HG03064 (cell line): ENCODE data around the gene PLEKHD1.

Source experiments
- ATAC-seq: cut with Tn5 transposase; IDR thresholded peaks from one replicate; pipeline ENCODE4 v1.9.1; 2021; ENCODE audit warnings: low read depth; ENCODE audit not compliant: unreplicated experiment

PLEKHD1 gene

GRCh38 chr14:69505338-69506240 is 21.1 kb downstream of the PLEKHD1 start:
- ATAC-seq, result no peak

DNA sequence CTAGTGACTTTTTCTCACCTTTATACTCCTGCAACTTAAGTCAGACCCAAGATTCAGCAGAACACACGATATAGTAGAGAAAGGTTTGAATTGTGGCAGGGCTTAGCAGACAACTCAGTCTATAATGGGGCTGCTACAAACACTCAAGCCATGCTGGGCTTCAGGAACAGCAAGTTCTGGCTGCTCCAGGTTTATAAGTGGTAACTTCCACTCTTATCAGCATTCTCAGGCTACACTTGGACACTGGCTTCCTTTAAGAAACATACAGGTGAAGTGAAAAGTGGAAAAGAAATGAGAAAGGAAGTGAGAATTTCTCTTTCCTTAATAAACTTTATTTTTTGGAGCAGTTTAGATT is 21.7 kb downstream of the PLEKHD1 start:
- ATAC-seq, result no peak

DNA sequence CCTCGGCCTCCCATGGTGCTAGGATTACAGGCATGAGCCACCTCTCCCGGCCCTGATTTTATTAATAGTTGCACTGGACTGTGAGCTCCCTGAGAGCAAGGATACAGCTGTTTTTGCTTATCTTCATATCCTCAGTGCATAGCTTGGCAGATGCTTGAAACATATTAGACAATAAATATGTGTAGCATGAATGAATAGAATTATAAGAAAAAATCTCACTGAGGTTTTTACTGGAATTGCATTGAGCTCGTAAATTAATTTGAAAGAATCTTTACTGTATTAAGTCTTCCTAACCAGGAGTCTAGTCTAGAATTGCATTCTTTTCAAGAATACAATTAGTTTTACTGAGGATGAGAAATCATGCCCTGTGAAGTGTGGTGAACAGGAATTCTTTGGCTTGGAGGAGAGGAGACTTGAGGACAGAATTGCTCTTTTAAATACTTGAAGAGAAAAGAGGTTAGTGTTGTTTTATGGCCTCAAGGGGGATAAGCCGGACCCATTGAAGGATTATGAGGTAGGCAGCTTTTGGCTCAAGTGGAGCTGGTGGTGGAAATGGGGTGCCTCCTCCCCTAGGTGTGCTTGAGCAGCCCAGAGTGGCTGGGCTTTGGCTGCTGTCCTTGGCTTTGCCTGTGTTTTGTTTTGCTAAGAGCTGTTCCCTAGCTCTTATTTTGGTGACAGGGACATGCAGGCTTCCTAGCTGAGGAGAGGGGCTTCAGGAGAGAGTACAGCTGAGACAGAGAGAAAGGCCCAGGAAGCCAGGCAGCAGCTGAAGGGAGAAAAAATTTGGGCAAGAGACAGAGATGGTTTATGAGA is 34.0 kb downstream of the PLEKHD1 start:
- ATAC-seq, result no peak

DNA sequence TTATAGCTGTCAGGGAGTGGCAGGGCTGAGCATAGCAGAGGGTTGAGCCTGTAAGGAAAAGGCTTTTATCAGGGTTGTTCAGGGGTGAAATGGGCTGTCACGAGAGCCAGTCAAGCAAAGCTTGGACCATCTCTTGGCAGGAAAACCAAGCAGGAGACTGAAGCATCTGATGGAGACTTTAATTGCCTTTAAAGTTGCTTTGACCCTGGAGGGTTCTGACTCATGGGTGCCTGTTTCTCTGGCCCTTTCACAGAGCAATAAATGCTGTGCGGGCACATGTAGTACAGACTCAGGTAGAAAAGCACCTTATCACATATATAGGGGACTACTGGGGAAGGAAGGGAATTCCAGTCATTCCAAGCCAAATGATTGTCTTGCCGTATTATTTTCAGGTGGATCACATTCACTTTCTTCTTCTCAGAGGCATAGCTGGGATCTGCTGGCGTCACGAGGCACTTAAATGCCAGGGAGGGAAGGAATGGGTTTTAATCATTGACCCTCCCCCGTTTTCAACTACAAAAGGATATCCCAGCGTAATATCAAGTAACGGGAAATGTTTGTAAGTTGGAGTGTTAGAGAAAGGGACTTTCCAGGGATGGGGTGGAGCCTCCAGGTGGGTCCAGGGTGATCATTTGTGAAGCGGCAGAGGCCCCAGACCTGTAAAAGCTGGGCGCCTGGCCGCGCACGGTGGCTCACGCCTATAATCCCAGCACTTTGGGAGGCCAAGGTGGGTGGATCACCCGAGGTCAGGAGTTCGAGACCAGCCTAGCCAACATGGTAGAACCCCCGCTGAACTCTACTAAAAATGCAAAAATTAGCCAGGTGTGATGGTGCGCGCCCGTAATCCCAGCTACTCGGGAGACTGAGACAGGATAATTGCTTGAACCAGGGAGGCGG is 34.9 kb downstream of the PLEKHD1 start:
- ATAC-seq, result no peak

GRCh38 chr14:69522026-69522425 is 37.5 kb downstream of the PLEKHD1 start:
- no peak for ATAC-seq

- no peak for ATAC-seq
Observed at GRCh38 chr14:69525896-69526295, 41.4 kb downstream of the PLEKHD1 start.

DNA sequence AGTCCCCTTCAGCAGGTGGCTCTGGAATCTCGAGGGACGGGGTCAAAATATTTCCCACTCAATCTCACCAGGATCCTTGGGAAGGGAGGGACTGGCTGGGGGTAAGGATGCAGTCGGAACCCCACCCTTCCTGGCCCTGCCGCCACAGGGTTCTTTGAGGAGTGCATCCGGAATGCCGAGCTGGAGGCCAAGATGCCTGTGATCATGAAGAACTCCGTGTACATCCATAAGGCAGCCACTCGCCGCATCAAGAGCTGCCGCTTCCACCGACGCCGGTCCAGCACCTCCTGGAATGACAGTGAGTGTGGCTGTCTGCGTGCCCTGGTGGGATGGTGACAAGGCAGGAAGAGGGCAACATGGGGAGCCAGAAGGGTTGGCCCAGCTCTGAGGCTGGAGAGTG is 43.1 kb downstream of the PLEKHD1 start:
- ATAC-seq, result no peak

DNA sequence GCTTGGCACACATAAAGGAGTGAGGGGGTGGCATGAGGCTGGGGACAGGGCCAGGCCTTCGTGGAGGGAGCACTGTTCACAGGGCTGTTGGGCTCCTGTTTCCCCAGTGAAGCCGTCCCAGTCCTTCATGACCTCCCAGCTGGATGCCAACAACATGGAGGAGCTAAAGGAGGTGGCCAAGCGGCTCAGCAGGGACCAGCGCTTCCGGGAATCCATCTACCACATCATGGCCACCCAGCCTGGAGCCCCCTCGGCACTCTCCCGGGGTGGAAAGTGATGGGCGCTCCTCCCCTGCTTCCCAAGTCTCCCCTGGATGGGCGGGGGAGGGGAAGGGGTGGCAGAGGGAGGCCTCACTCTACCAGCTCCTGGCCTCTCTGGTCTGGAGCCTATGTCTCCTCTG is 43.6 kb downstream of the PLEKHD1 start:
- ATAC-seq, result no peak

- ATAC-seq, result no peak
Observed at GRCh38 chr14:69528930-69529329, 44.4 kb downstream of the PLEKHD1 start.

DNA sequence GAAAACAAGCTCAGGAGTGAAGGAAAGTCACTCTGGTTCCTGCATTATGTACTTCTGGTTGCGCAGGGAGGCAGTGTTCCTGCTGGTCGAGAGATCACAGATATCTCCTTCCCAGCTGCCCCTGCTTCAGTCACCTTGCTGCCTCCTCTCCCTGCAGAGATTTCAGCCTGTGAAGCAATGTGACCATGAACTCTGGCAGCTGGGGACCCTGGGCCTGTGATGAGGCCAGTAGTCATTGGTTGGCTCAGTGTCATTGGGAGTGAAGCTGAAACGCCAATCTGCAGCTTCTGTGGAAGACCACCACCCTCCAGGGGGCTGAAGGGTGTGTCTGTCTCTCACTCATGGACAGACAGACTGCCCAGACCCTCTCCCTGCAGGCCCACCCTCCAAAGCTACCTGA is 45.0 kb downstream of the PLEKHD1 start:
- ATAC-seq, result no peak

DNA sequence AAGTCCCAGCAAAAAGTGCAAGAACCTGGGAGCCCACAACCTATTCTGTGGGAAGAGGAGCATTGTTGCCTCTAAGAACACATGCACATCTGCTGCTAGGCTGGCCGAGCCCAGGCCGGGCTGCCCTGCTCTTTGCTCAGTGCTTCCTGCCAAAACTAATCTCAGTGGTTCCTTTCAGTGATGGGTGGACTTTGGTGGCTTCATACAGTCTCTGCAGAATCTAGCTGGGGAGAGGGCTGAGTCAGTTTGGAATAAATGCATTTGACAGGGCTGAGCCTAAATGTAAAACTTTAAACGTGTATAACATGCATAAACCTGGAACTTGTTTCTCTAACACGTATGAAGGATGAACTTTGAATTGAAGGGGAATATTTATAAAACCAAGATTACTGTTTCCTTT is 45.6 kb downstream of the PLEKHD1 start:
- no peak for ATAC-seq

DNA sequence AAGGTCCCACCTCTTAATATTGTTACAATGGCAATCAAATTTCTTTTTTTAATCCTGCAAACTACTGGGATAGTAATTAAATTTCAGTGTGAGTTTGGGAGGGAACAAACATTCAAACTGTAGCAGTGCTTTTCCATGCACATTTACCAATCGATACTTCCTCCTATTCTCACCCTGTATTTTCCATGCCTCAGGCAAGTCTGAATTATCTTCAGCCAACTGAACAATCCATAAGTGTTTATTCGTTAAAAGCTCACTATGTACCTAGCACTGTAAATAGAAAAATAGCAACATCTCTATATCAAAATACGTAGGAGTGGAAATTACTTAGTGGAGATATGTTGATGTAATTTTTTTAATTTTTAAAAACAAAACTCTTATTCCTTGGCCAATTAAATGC is 46.6 kb downstream of the PLEKHD1 start:
- ATAC-seq, result no peak

DNA sequence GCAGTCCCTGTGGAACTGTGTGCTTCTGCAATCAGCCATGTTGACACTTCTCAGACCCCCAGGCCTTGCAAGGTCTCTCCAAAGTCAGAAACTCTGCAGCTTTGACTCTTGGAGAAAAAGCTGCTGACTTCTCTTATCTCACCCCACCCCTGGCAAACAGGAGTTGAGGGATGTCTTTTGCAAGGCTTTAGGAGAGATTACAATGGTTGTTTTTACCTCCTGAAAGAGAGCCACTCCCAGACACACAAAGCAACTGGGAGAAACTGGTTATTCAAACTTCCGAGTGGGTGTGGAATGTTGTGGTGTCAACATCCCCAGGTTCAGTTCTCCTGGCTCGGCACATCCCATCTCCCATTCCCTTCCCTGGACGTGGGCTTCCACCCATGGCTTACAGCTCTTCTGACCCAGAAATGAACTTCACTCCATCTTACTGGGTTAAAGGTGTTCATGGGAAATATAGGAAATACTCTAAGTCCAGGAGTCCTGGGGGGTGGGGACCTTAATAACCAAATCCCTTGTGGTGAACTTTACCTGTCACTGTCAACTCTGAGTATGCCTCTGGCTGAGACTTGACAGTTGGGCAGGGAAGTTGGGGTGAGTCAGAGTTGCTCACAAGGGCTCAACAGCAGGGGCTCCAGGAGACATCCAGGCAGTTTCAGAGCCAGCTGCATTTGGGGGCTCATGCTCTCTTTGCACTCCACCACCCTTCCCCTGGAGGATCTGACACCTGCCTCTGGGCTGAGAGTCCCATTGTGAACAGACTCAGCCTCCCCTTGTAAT is 48.2 kb downstream of the PLEKHD1 start:
- no peak for ATAC-seq

- no peak for ATAC-seq
Observed at GRCh38 chr14:69535230-69535848, 50.8 kb downstream of the PLEKHD1 start.

DNA sequence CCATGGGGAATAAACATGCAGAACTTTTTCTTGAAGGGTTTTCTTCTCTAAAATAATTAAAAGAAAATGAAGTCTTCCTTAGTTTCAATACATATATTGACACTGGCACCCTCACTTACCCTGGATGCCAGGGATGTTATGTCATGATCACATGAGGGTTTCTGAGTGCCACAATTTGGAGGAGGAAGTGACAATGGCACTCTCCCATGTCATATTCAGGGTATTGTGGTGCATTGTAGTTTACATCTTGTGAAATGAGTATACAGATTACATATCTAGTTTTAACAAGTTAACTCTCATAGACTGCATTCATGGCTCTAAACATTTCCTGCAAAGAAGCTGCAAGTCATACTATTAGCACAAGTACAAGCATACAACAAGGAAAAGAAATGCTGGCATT is 52.4 kb downstream of the PLEKHD1 start:
- no peak for ATAC-seq

GRCh38 chr14:69537900-69538299 is 53.4 kb downstream of the PLEKHD1 start:
- ATAC-seq, result no peak

DNA sequence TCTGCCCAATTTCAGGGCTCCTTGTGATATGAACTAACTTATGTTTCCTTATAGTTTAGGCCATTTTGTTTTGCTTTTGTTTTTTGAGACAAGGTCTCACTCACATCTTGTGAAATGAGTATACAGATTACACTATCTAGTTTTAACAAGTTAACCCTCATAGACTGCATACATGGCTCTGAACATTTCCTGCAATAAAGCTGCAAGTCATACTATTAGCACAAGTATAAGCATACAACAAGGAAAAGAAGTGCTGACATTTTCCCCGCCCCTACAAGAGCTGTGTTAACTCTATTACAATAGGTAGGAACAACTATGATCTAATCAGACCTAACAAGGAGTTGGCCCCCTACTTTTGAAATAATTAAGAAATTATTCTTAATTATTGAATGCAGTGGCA is 54.2 kb downstream of the PLEKHD1 start:
- ATAC-seq, result no peak

GRCh38 chr14:69539631-69540410 is 55.3 kb downstream of the PLEKHD1 start:
- ATAC-seq, result no peak
